NB4 (cell line): ENCODE results near the gene C5orf15.

Source experiments
- CTCF ChIP-seq: IDR thresholded peaks from one replicate; pipeline ENCODE4 v1.5.1; 2012; ENCODE audit warnings: low read depth, low read length
- MAX ChIP-seq: IDR thresholded peaks from 2 replicates; pipeline ENCODE4 v1.6.1; 2011; ENCODE audit warnings: low read depth, low read length
- MYC ChIP-seq: IDR thresholded peaks from 2 replicates; pipeline ENCODE4 v1.6.1; 2011; ENCODE audit warnings: low read depth, low read length
- POLR2A ChIP-seq: IDR thresholded peaks from 2 replicates; pipeline ENCODE4 v1.6.1; 2011; ENCODE audit warnings: mild to moderate bottlenecking; ENCODE audit not compliant: insufficient read length; ENCODE audit errors: extremely low read depth

GRCh38 chr5:133921069-133921468 is 47.4 kb downstream of the C5orf15 start:
- TF ChIP-seq CTCF, result no peak
- TF ChIP-seq POLR2A, result no peak
- no peak for TF ChIP-seq MAX
- no peak for TF ChIP-seq MYC
